ENCODE data around the gene SEPTIN1. TPM values are rescaled to one million over a fixed set of nuclear protein-coding genes. Genes with fewer than 3 reads are reported as not detected.

Gene SEPTIN1
- total RNA-seq, 1 donor from 2014 or later, result 2.9 TPM

DNA sequence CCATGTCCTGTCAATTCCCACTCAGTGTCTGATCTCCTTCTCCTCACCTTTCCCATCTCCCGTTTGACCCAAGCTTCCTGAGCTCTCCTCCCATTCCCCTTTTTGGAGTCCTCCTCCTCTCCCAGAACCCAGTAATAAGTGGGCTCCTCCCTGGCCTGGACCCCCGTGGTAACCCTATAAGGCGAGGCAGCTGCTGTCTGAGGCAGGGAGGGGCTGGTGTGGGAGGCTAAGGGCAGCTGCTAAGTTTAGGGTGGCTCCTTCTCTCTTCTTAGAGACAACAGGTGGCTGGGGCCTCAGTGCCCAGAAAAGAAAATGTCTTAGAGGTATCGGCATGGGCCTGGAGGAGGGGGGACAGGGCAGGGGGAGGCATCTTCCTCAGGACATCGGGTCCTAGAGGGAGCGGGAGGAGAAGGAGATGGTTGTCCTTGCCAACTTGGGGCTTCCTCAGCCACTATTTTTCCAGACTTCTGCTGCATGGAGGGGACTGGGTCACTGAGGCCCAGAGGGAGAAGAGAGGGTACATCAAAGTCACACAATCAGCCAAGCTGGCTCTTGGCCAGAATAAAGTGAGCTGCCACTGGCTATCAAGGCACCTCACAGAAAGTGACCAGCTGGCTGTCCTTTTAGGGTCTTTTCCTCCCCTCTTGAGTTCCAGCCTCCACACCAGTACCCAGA, 10.2 kb downstream of the SEPTIN1 start:
- Mint-ChIP-seq H3K36me3 (ENCODE audit: unreplicated experiment) (peaks cover 3% of the 10 kb centered on the region), H3K9me3 (ENCODE audit: unreplicated experiment) (peaks cover 23% of the 10 kb centered on the region), H3K27ac (ENCODE audit: unreplicated experiment) (peak overlapping the region; percentile 100), H3K27me3 (ENCODE audit: unreplicated experiment) (peaks cover 23% of the 10 kb centered on the region), H3K4me3 (ENCODE audit: unreplicated experiment) (peak overlapping the region; percentile 88), H3K4me1 (ENCODE audit: low read depth, unreplicated experiment) (peaks cover 31% of the 10 kb centered on the region)
- DNase-seq, result no peak
- TF ChIP-seq, protein P1, sequence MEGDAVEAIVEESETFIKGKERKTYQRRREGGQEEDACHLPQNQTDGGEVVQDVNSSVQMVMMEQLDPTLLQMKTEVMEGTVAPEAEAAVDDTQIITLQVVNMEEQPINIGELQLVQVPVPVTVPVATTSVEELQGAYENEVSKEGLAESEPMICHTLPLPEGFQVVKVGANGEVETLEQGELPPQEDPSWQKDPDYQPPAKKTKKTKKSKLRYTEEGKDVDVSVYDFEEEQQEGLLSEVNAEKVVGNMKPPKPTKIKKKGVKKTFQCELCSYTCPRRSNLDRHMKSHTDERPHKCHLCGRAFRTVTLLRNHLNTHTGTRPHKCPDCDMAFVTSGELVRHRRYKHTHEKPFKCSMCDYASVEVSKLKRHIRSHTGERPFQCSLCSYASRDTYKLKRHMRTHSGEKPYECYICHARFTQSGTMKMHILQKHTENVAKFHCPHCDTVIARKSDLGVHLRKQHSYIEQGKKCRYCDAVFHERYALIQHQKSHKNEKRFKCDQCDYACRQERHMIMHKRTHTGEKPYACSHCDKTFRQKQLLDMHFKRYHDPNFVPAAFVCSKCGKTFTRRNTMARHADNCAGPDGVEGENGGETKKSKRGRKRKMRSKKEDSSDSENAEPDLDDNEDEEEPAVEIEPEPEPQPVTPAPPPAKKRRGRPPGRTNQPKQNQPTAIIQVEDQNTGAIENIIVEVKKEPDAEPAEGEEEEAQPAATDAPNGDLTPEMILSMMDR (IDR thresholded peaks at IDR 0.05; ENCODE audit: partially characterized antibody, unreplicated experiment), result no peak

DNA sequence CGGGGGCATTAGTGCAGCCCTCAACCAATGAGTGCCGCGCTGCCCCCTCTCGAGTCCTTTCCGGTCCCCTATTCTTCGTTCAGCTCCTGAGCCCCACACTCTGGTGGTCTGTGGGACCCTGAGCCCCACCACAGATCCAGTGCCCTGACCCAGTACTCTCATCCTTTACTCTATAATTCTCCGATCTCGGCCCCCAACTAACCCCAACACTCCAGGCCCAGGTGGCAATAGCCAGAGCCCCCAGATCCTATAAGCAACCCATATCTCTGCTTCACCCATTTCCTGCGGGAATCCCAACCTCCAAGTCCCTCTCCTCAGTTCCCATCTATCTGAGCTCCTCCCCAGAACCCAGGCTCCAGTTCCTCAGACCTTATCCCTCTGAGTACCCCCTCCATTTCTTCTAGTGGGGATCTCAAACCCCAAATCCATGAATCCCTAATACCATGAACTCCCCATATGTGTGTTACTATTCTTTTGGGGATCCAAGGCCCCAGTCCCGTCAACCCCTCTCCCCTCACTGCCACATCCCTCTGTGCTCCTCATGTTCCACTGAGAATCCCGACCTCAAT, 11.0 kb downstream of the SEPTIN1 start:
- DNase-seq, result no peak
- H3K4me1 Mint-ChIP-seq (ENCODE audit: low read depth, unreplicated experiment), result peaks cover 36% of the 10 kb centered on the region

DNA sequence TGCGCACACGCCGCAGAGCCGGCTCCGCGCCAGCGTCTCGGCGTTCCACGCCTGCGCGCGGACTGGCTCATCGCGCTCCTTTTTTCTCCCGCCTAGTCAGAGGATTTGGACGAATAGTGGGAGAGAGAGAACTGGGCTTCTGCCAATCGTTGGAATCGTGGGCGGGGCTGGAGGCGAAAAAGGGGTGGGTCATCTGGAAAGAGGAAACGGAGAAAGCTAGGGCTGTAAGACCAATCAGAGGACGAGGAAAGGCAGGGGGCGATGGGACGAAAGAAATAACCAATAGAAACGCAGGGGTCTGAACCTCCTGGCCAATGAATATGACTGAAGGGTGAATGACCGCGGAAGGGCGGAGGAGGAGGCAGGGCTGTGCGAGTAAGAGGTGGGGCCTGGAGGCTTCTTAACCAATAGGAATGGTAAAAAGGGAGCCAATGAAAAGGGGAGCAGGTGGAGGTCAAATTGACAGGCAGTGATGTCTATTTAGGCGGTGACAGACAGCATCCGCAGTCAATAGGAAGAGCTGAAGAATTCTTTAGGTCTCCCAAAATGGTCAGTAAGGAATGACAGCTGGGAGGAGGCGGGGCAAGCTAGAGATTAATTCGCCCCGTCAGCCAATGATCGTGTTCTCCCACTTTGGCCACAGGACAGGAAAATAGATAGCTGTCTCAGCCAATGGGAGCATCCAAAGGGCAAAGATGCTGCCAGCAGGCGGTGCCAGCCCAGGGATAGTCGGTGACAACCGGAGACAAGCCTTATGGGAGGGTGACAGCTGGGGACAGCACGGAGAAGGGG, 11.7 kb downstream of the SEPTIN1 start, which contains the start of gene TBC1D10B:
Gene TBC1D10B (minus strand): TSS at position 39 of the 792 bp plus-strand sequence. CDS start 311 bp downstream, outside the sequence.
- Mint-ChIP-seq H3K9me3 (ENCODE audit: unreplicated experiment) (peaks cover 22% of the 10 kb centered on the region), H3K27me3 (ENCODE audit: unreplicated experiment) (peaks cover 24% of the 10 kb centered on the region), H3K36me3 (ENCODE audit: unreplicated experiment) (peaks cover 3% of the 10 kb centered on the region), H3K4me1 (ENCODE audit: low read depth, unreplicated experiment) (peaks cover 36% of the 10 kb centered on the region), H3K27ac (ENCODE audit: unreplicated experiment) (peak within 1 kb of the TSS; percentile 100), H3K4me3 (ENCODE audit: unreplicated experiment) (peak within 1 kb of the TSS; percentile 98)
- peak; percentile 98 for DNase-seq
- TF ChIP-seq, protein P1 (IDR thresholded peaks at IDR 0.05; ENCODE audit: partially characterized antibody, unreplicated experiment), result peak; percentile 42

More for the DNA sequence above, 11.0 kb downstream of the SEPTIN1 start:
- Mint-ChIP-seq H3K4me3 (ENCODE audit: unreplicated experiment) (peak overlapping the region; percentile 88), H3K27ac (ENCODE audit: unreplicated experiment) (peak overlapping the region; percentile 100), H3K36me3 (ENCODE audit: unreplicated experiment) (peaks cover 3% of the 10 kb centered on the region), H3K27me3 (ENCODE audit: unreplicated experiment) (peaks cover 24% of the 10 kb centered on the region), H3K9me3 (ENCODE audit: unreplicated experiment) (peaks cover 22% of the 10 kb centered on the region)
- TF ChIP-seq, protein P1 (IDR thresholded peaks at IDR 0.05; ENCODE audit: partially characterized antibody, unreplicated experiment), result no peak

DNA sequence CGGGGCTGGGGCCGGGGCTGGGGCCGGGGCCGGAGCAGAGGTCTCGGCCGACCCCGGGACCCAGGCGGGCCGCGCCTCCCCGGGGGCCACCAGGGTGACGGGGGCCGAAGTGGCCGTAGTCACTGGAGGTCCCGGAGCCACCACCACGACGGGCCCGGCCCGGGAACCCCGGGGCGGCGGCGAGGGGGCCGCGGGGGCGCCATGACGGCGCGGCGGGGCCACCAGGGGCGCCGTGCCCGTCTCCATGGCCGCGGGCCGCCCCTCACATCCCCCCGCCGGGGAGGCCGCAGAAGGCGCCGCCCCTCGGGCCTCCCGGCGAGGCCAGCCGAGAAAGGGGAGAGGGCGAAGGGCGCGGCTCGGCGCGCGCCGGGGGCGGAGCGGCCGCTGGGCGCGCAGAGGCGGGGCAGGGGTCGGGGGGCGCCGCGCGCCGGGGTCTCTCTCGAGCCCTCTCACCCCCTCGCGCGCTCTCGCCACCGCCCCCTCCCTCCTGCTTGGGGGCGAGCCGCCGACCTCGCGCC, 12.4 kb downstream of the SEPTIN1 start:
- Mint-ChIP-seq H3K4me1 (ENCODE audit: low read depth, unreplicated experiment) (peaks cover 36% of the 10 kb centered on the region), H3K36me3 (ENCODE audit: unreplicated experiment) (peaks cover 3% of the 10 kb centered on the region), H3K4me3 (ENCODE audit: unreplicated experiment) (no peak overlapping the region), H3K27ac (ENCODE audit: unreplicated experiment) (no peak overlapping the region), H3K9me3 (ENCODE audit: unreplicated experiment) (peaks cover 22% of the 10 kb centered on the region), H3K27me3 (ENCODE audit: unreplicated experiment) (peaks cover 27% of the 10 kb centered on the region)
- TF ChIP-seq, protein P1 (IDR thresholded peaks at IDR 0.05; ENCODE audit: partially characterized antibody, unreplicated experiment), result peak; percentile 29
- no peak for DNase-seq

All from glutamatergic neuron (in vitro differentiated cells).